GM10248 (cell line): Measurements from ENCODE around the gene AFAP1.

Experiments
- CTCF ChIA-PET: fragments of 300-600 bp; sonication (Branson Sonifier 250); formaldehyde crosslinking; extraction: SDS; loops from one replicate; lab custom pipeline; 2021; ENCODE audit warnings: antibody characterized with exemption; lab: Yijun Ruan, JAX
- POLR2A ChIA-PET: fragments of 350-650 bp; sonication (Branson Sonifier 250); formaldehyde crosslinking; extraction: SDS; loops from one replicate; lab custom pipeline; 2020; ENCODE audit warnings: antibody characterized with exemption; lab: Yijun Ruan, JAX
- DNase-seq: peaks from one replicate; pipeline ENCODE4 v3.0.0; 2012; ENCODE audit errors: extremely low spot score
- TF ChIP-seq, protein P1 (sequence below): IDR thresholded peaks from 2 replicates; pipeline ENCODE4 v1.5.1; 2012; ENCODE audit warnings: mild to moderate bottlenecking, low read depth; ENCODE audit errors: extremely low read depth, missing control alignments, control extremely low read depth

The AFAP1 gene

DNA sequence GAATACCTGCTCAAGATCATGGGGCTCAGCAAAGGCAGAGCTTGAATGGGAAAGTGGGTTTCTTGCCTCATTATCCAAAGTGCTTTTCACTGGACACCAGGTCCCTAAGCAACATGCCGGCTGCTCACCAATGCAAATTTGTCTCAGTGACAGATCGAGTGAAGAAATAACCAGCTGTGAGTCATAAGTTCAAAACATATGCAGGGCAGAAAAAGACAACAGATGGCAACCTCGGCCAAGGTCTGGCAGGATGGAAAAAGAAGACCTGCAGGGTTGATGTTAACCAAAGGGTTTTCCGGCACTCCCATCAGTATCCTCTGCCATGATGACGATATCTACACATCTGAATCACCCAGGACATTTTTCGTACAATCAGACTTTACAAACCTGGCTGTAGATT, 124.1 kb downstream of the AFAP1 start:
- ChIA-PET POLR2A (no interaction called here), CTCF (interaction anchor here (0.6 to 17.9 kb wide), 5 partner anchors 8 to 29 kb away, joined by 3 to 239 read pairs (median 3); no protein-coding TSS in a partner anchor)
- no peak for DNase-seq

DNA sequence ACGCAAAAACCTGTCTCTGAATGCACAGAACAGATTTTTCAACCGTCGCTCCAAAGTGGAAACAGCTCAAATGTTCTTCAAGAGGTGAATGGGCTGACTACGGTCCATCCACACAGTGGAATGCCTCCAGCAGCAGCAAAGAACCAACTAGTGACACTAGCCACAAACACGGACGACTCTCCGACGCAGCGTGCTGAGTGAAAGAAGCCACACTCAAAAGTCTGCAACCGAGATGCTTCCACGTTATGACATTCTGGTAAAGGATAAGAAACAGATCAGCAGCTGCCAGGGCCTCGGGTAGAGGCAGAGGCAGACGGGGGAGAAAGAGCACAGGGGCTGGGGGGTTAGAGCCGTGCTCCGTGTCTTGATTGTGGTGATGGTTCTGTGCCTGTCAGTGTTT, 125.2 kb downstream of the AFAP1 start:
- CTCF ChIA-PET, result interaction anchor here (1.2 to 17.9 kb wide), 4 partner anchors 9 to 53 kb away, joined by 3 to 239 read pairs (median 8); no protein-coding TSS in a partner anchor
- TF ChIP-seq, protein P1, sequence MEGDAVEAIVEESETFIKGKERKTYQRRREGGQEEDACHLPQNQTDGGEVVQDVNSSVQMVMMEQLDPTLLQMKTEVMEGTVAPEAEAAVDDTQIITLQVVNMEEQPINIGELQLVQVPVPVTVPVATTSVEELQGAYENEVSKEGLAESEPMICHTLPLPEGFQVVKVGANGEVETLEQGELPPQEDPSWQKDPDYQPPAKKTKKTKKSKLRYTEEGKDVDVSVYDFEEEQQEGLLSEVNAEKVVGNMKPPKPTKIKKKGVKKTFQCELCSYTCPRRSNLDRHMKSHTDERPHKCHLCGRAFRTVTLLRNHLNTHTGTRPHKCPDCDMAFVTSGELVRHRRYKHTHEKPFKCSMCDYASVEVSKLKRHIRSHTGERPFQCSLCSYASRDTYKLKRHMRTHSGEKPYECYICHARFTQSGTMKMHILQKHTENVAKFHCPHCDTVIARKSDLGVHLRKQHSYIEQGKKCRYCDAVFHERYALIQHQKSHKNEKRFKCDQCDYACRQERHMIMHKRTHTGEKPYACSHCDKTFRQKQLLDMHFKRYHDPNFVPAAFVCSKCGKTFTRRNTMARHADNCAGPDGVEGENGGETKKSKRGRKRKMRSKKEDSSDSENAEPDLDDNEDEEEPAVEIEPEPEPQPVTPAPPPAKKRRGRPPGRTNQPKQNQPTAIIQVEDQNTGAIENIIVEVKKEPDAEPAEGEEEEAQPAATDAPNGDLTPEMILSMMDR, result no peak
- POLR2A ChIA-PET, result no interaction called here
- no peak for DNase-seq

More for the DNA sequence above, 124.1 kb downstream of the AFAP1 start:
- TF ChIP-seq, protein P1, result no peak

DNA sequence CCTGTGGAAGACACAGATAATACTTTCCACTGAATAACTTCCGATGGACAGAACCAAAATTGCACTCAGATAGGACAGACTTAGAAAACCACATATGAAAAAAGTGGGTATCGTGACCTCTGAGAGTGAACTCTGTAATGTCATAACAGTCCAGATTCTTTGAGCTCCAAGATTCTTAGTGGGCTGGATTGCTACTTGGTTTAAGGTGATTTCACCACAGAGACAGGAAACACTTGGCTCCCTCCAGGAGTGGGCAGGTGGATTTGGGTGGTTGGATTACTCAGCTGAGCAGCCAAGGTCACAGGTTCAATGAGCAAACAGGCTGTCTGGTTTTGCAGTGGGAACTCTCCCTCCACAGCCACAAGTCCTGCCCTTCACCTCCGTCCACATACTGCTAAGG, 126.0 kb downstream of the AFAP1 start:
- DNase-seq, result no peak
- TF ChIP-seq, protein P1, result no peak
- POLR2A ChIA-PET, result no interaction called here
- CTCF ChIA-PET, result interaction anchor here (1.0 to 17.9 kb wide), 5 partner anchors 9 to 52 kb away, joined by 3 to 239 read pairs (median 3); no protein-coding TSS in a partner anchor

DNA sequence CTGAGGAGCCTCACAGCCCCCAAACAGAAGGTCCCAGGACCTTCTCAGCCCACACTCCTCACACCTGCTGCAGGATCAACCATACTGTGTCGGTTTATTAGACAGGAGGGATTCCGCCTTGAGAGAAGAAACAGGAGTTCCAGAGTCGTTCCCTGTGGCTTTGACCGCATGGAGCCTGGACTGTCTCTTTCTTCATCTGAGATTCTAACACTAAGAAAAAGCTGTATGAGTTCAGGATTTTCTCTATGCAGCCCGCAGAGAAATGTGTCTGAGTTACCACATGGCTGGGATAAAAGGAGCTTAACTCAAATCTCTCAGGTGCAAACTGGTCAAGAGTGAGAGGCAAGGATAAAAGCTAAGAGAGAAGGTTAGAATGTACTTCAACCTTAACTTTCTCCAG, 126.7 kb downstream of the AFAP1 start:
- TF ChIP-seq, protein P1, result no peak
- DNase-seq, result no peak
- ChIA-PET POLR2A (no interaction called here), CTCF (interaction anchor here (1.0 to 17.9 kb wide), 4 partner anchors 8 to 51 kb away, joined by 3 to 239 read pairs (median 8); no protein-coding TSS in a partner anchor)

DNA sequence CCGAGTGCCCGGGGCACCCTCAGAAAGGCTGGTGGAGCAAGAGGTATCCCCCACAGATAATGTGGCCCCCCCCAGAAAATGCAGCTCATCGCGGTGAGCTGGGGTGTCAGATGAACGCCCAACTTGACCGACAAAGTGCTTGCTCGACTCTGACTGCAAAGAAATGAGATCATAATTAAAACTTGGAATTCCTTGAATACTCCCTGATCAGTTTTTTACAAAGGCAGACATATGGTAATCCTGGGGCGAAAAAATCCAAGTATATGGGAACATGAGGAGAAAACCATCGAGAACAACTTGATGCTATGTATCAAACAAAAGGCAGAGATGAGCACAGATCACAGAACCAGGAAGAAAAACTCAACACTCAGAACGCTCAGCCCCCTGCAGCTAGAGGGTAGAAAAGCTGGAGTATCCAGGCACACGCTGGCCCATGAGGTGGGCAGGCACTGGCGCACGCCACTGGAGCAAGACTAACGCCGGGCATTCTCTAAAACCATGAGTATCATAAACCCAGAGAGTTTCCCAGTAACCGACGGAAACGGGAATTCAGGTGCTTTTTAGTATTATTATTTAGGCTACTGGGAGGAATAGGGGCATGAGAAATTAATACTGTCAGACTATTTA, 127.3 kb downstream of the AFAP1 start:
- no peak for DNase-seq
- ChIA-PET CTCF (interaction anchor here (1.1 to 17.9 kb wide), 4 partner anchors 8 to 51 kb away, joined by 3 to 239 read pairs (median 8); no protein-coding TSS in a partner anchor), POLR2A (no interaction called here)
- TF ChIP-seq, protein P1, result no peak

DNA sequence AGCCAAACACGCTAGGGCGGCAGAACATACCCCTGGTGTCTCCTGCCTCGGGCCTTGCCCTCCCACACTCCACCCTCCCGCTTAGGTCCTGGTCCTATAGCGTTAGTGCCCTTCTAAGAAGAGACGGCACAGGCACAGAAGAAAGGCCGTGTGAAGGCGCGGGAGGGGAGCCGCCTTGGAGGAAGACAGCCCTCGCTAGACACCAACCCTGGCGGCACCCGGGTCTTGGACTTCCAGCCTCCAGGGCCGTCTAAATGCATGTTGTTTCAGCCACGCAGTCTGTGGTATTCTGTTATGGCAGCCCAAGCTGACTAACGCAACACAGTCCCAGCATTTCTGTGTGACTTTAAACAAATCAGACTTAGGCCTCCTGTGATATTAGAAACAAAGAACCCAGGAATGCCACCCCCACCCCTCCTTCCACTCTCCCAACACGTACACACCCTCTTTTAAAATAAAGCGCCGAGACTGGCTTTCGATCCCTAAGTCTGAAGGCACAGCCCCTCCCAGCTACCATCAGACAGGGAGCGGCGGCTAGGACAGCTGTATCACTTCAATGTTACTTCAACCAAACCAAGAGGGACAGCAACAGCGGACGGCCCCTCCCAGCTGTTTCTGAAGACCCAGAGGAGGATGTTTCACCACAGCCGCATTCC, 128.0 kb downstream of the AFAP1 start:
- TF ChIP-seq, protein P1, result no peak
- no peak for DNase-seq
- CTCF ChIA-PET, result interaction anchor here (1.1 to 17.9 kb wide), 4 partner anchors 7 to 50 kb away, joined by 4 to 239 read pairs (median 126); no protein-coding TSS in a partner anchor
- POLR2A ChIA-PET, result no interaction called here
